GM18520 (cell line): ENCODE data around the gene MFSD6L.

Source experiments
- ATAC-seq: cut with Tn5 transposase; IDR thresholded peaks from one replicate; pipeline ENCODE4 v1.9.1; 2021; ENCODE audit not compliant: unreplicated experiment

MFSD6L gene

GRCh38 chr17:8798846-8799569 lies at the start of gene MFSD6L:
TSS of gene MFSD6L (minus strand) at chr17:8799365. CDS start at chr17:8799120, 245 bp downstream.
- ATAC-seq, result no peak

- ATAC-seq, result no peak
Observed at GRCh38 chr17:8847891-8848290, 48.7 kb upstream of the MFSD6L start.

- no peak for ATAC-seq
Observed at GRCh38 chr17:8846768-8847211, 47.6 kb upstream of the MFSD6L start.

GRCh38 chr17:8844229-8845218 lies 45.4 kb upstream of the MFSD6L start:
- ATAC-seq, result no peak

- no peak for ATAC-seq
Observed at GRCh38 chr17:8843344-8843743, 44.2 kb upstream of the MFSD6L start.

- no peak for ATAC-seq
Observed at GRCh38 chr17:8841844-8842243, 42.7 kb upstream of the MFSD6L start.

GRCh38 chr17:8839410-8839935 lies 40.3 kb upstream of the MFSD6L start:
- ATAC-seq, result no peak

GRCh38 chr17:8838551-8839095 lies 39.5 kb upstream of the MFSD6L start:
- ATAC-seq, result no peak

- ATAC-seq, result no peak
Observed at GRCh38 chr17:8837563-8838075, 38.5 kb upstream of the MFSD6L start.

GRCh38 chr17:8836821-8837562 lies 37.8 kb upstream of the MFSD6L start:
- no peak for ATAC-seq

GRCh38 chr17:8835631-8836364 lies 36.6 kb upstream of the MFSD6L start:
- ATAC-seq, result no peak

- no peak for ATAC-seq
Observed at GRCh38 chr17:8835106-8835505, 35.9 kb upstream of the MFSD6L start.

GRCh38 chr17:8832711-8833352 lies 33.7 kb upstream of the MFSD6L start:
- ATAC-seq, result no peak

- ATAC-seq, result no peak
Observed at GRCh38 chr17:8831234-8831849, 32.2 kb upstream of the MFSD6L start.

- ATAC-seq, result no peak
Observed at GRCh38 chr17:8830141-8830540, 31.0 kb upstream of the MFSD6L start.

GRCh38 chr17:8829036-8829941 lies 30.1 kb upstream of the MFSD6L start:
- no peak for ATAC-seq

- ATAC-seq, result no peak
Observed at GRCh38 chr17:8828517-8828875, 29.3 kb upstream of the MFSD6L start.
